H7 (cell line): ENCODE data around the gene MED9. TPM values are rescaled to one million over a fixed set of nuclear protein-coding genes. Genes with fewer than 3 reads are reported as not detected.
"Not testable (repeated sequence)": the region's sequence is repeated elsewhere in the genome, so short reads cannot be mapped to it uniquely, and the experiment has no call there.

Experiments
- DNase-seq: peaks from one replicate; pipeline ENCODE4 v3.0.0; 2012
- H3K27me3 ChIP-seq: 2 replicates; pipeline ENCODE4 v1.6.0; 2011; ENCODE audit warnings: mild to moderate bottlenecking, low read length; ENCODE audit not compliant: control insufficient read depth, insufficient read depth
- H3K36me3 ChIP-seq: replicated peaks from 2 replicates; pipeline ENCODE4 v1.5.1; 2011; ENCODE audit warnings: low read length; ENCODE audit not compliant: control insufficient read depth, insufficient read depth
- H3K4me3 ChIP-seq: 2 replicates; pipeline ENCODE4 v1.5.1; 2011; ENCODE audit warnings: low read depth, mild to moderate bottlenecking, control low read depth, low read length, moderate library complexity; ENCODE audit not compliant: insufficient read depth
- total RNA-seq: library from RNA; depleted of rRNA; stranded (reverse); fragments of >200 nt; shearing (Covaris generic); gene quantifications from 2 replicates; pipeline ENCODE4 v1.2.3, GENCODE V29; 2014

Gene MED9
- total RNA-seq, 1 experiment from 2014 or later: 28.9 TPM

- H3K36me3 ChIP-seq: no peaks in the 10 kb centered on the region
- H3K27me3 ChIP-seq: no peaks in the 10 kb centered on the region
- no peak for DNase-seq
- no peak overlapping the region for H3K4me3 ChIP-seq
Measured at GRCh38 chr17:17466511-17466910, 10.3 kb upstream of the MED9 start.

- H3K36me3 ChIP-seq: no peaks in the 10 kb centered on the region
- H3K27me3 ChIP-seq: no peaks in the 10 kb centered on the region
- no peak overlapping the region for H3K4me3 ChIP-seq
- DNase-seq: no peak
Measured at GRCh38 chr17:17467016-17467415, 9.8 kb upstream of the MED9 start.

GRCh38 chr17:17467720-17468119 is 9.1 kb upstream of the MED9 start:
- no peaks in the 10 kb centered on the region for H3K27me3 ChIP-seq
- no peak overlapping the region for H3K4me3 ChIP-seq
- H3K36me3 ChIP-seq: no peaks in the 10 kb centered on the region
- DNase-seq: no peak

GRCh38 chr17:17468217-17469010 is 8.4 kb upstream of the MED9 start:
- Histone ChIP-seq H3K27me3 (peaks cover 2% of the 10 kb centered on the region; the same call in 1 of the 2 replicates), H3K36me3 (no peaks in the 10 kb centered on the region), H3K4me3 (no peak overlapping the region)
- DNase-seq: no peak

GRCh38 chr17:17469358-17469757 is 7.4 kb upstream of the MED9 start:
- Histone ChIP-seq H3K36me3 (no peaks in the 10 kb centered on the region), H3K27me3 (peaks cover 2% of the 10 kb centered on the region; the same call in 1 of the 2 replicates), H3K4me3 (no peak overlapping the region)
- no peak for DNase-seq

GRCh38 chr17:17469996-17470395 is 6.8 kb upstream of the MED9 start:
- Histone ChIP-seq H3K27me3 (peaks cover 2% of the 10 kb centered on the region; the same call in 1 of the 2 replicates), H3K36me3 (no peaks in the 10 kb centered on the region), H3K4me3 (no peak overlapping the region)
- DNase-seq: no peak

- peaks cover 2% of the 10 kb centered on the region; the same call in 1 of the 2 replicates for H3K27me3 ChIP-seq
- DNase-seq: no peak
- H3K36me3 ChIP-seq: no peaks in the 10 kb centered on the region
- no peak overlapping the region for H3K4me3 ChIP-seq
Measured at GRCh38 chr17:17472333-17472920, 4.4 kb upstream of the MED9 start.

GRCh38 chr17:17474341-17474740 is 2.5 kb upstream of the MED9 start:
- no peak overlapping the region for H3K4me3 ChIP-seq
- DNase-seq: no peak
- no peaks in the 10 kb centered on the region for H3K36me3 ChIP-seq
- peaks cover 2% of the 10 kb centered on the region; the same call in 1 of the 2 replicates for H3K27me3 ChIP-seq

GRCh38 chr17:17479209-17479608 is 2.4 kb downstream of the MED9 start:
- DNase-seq: no peak
- H3K4me3 ChIP-seq: no peak overlapping the region
- no peaks in the 10 kb centered on the region; the same call in 1 of the 2 replicates for H3K36me3 ChIP-seq
- no peaks in the 10 kb centered on the region for H3K27me3 ChIP-seq

DNA sequence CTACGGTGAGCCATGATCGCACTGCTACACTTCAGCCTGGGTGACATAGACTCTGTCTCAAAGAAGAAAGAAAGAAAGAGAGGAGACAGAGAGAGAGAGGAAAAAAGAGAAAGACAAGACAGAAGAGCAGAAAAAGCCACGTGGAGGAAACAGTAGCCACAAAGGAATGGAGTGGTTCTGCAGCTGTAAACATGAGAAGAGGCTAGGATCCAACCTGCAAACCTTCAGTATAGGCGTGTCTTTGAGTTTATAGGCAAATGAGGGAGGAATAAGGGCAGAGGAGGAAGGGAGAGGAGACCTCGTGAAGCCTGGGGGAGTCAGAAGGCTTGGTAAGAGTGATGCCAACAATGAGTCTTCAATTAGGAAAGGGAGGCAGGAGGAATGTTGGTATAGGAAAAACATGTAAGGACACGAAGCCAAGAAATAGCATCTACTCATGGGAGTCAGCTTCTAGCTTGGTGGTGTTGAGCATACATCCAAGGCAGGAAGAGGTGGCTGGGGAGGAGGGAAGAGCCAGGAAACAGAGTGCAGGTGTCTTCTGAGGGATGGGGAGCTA is 3.9 kb downstream of the MED9 start:
- DNase-seq: no peak
- Histone ChIP-seq H3K4me3 (no peak overlapping the region), H3K27me3 (no peaks in the 10 kb centered on the region), H3K36me3 (no peaks in the 10 kb centered on the region; the same call in 1 of the 2 replicates)

- no peaks in the 10 kb centered on the region for H3K27me3 ChIP-seq
- DNase-seq: no peak
- H3K36me3 ChIP-seq: no peaks in the 10 kb centered on the region; the same call in 1 of the 2 replicates
- no peak overlapping the region for H3K4me3 ChIP-seq
Measured at GRCh38 chr17:17481860-17482259, 5.1 kb downstream of the MED9 start.

DNA sequence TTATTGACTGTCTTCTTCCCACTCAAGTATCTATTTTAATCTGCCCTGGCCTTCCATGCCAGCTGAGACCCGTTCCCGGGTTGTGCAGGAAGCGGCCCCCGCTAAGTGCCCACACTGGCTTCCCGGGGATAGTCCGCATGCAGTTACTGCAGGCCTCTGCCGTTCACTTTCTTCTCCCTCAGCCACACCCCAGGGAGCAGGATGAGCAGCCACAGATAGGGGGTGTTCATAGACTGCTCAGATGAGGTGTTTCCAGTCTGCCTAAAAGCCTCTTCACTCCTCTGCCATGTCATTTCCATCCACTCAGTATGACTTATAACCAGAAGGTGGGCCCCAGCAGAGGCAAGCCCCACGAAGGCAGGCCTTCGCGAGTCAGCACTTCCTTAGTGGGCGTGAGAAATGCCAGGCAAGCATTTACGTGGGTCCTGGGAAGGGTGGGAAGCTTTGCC is 7.7 kb downstream of the MED9 start:
- no peak overlapping the region for H3K4me3 ChIP-seq
- H3K36me3 ChIP-seq: no peaks in the 10 kb centered on the region; the same call in 1 of the 2 replicates
- no peaks in the 10 kb centered on the region for H3K27me3 ChIP-seq
- peak; percentile 42 for DNase-seq

DNA sequence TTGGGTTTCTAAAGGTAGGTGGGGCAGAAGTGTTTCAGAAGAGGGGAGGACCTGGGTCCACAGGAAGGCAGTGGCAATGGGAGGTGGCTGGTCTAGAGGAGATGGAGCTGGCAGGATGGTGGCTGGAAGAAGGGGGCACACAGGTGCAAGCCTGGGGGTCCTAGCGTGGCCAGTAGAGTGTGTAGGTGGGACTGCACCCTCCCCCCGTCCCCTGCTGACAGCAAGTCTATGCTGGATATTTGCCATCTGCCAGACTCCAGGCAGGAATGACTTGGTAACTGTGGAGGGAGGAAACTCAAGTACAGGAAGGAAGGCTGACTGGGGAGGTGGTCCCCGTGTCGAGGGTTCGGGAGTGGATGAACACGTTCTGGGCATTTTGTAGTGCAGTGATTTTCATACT is 8.6 kb downstream of the MED9 start:
- DNase-seq: no peak

GRCh38 chr17:17486416-17486815 is 9.6 kb downstream of the MED9 start:
- DNase-seq, H3K4me3 ChIP-seq, H3K27me3 ChIP-seq, H3K36me3 ChIP-seq: not testable (repeated sequence)

More for the DNA sequence above, 8.6 kb downstream of the MED9 start:
- no peaks in the 10 kb centered on the region for H3K27me3 ChIP-seq
- H3K36me3 ChIP-seq: no peaks in the 10 kb centered on the region; the same call in 1 of the 2 replicates
- H3K4me3 ChIP-seq: no peak overlapping the region

DNA sequence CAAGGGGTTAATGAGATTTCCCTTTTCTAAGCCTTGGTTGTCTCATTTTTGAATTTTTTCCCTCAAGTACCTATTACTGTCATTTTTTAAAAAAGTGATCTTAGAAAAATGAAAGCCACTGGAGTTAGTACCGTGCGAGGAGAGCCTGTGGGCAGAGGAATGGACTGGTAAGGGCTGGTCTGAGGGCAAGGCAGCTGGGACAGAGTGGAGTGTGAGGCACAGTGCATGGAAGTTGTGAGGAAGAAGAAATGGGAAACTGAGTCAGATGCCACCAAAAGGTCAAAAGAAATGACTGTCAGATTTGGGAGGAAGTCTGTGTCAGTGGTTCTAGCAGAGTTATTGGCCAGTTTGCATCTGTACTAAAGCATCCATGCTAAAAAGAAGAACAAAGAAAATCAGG is 11.2 kb downstream of the MED9 start:
- no peaks in the 10 kb centered on the region for H3K27me3 ChIP-seq
- H3K36me3 ChIP-seq: no peaks in the 10 kb centered on the region; the same call in 1 of the 2 replicates
- DNase-seq: no peak
- H3K4me3 ChIP-seq: no peak overlapping the region
